Activated CD4-positive, alpha-beta T cell treated with anti-CD3 and anti-CD28 coated beads for 24 hours (primary cell): ENCODE data around the gene ADAMTS17.
A peak's percentile ranks its signal among the peaks of the same experiment; 100 is the strongest.
"Not testable (repeated sequence)": the region's sequence is repeated elsewhere in the genome, so short reads cannot be mapped to it uniquely, and the experiment has no call there.

Experiments
- DNase-seq, 2 donors: peaks; one replicate each; pipeline ENCODE4 v3.0.0-alpha.2; 2020; ENCODE audit warnings: low read depth in 2 of 2

Gene ADAMTS17

GRCh38 chr15:99955532-99955931 lies 386.2 kb downstream of the ADAMTS17 start:
- DNase-seq = no peak

GRCh38 chr15:99955181-99955525 lies 386.6 kb downstream of the ADAMTS17 start:
- DNase-seq = no peak

- no peak for DNase-seq
Measured at GRCh38 chr15:99954361-99955180, 387.2 kb downstream of the ADAMTS17 start.

- DNase-seq = no peak
Measured at GRCh38 chr15:99953886-99954285, 387.9 kb downstream of the ADAMTS17 start.

DNA sequence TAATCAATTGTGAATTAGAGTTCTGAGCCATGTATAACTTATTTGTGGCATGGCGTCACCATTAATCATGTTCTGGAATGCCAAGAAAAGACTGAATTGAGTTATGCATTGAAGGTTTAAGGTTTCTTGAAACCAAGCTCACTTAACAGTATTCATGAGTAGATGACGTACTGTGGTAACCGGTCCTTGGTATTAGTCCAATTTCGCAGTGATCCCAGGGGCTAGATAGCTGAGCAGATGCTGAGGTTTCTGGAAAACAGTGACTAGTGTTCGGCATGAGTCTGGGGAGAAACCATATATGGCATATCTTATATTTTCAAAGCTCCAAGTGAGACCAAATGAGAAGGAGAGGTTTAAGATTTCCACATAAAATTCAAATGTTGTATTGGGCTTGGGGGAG lies 390.3 kb downstream of the ADAMTS17 start:
- no peak for DNase-seq

DNA sequence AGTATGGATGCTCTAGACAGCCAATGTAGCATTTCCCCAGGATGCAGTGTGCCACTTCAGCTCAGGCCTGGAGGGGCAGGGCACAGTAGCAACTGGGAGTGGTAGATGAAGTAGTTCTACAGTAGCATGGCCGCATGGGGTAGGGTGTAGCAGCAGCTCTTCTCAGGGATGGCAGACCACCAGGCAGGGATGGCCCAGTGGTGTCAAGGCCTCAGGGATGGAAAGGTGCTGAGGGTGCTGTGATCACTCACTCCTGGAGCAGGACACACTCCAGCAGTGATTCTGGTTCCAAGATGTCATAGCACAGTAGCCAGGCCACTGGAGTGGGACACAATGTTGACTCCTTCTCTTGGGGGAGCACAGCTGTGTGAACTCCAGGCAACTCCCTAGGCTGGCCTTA lies 397.6 kb downstream of the ADAMTS17 start:
- no peak for DNase-seq

GRCh38 chr15:99943466-99943865 lies 398.3 kb downstream of the ADAMTS17 start:
- no peak for DNase-seq

DNA sequence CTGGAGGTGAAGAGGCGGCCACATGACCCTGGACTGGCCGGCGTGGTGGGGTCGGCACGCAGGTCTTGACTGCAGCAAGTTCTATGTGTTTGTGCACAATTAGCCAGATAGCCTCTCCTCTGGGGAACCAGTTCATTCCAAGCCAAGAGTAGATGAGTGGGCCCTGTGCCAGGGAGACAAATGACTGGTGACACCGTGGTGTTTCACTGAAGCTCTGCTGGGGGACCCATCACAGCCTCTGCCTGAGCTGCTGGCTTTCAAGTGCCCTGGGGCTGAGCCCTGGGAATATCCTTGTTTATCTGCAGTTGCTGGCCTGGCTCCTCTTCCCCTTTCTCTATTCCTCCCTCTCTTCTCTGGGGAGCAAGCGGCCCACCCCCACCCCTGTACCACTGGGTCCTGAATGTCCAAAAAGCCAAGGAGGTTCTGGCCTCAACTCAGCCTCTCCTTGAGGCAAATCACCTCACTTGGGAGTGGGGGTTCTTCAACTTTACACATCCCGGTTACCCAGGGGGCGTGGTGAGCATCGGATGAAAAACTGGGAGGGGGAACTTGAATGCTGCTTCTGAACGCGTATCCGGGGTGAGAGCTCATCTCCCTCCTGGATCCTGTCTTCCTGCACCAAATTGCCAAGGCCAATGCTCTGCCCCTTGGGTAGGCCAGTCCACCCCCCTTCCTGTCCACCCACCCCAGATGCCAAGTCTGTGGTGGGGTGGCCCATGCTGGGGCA lies 408.9 kb downstream of the ADAMTS17 start:
- DNase-seq = no peak

- DNase-seq = no peak
Measured at GRCh38 chr15:99931703-99932603, 409.8 kb downstream of the ADAMTS17 start.

DNA sequence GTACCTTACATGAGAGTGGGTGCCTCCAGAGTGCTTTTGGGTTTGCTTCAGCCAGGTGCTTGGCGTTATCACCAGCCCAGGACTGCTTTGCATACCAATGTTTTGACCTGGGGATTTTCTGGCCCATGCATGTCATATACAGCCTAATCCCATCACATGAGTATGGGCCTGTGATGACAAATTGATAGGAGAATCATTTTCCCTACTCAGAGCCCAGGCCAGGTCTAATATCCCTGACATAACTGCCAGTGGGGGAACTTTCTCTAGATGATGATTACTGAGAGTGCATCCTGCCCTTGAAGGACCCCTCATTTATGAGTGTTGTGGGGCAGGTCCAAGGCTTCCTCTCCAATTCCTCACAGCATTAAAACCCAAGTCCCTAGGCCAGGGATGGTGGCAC lies 411.1 kb downstream of the ADAMTS17 start:
- DNase-seq = no peak

DNA sequence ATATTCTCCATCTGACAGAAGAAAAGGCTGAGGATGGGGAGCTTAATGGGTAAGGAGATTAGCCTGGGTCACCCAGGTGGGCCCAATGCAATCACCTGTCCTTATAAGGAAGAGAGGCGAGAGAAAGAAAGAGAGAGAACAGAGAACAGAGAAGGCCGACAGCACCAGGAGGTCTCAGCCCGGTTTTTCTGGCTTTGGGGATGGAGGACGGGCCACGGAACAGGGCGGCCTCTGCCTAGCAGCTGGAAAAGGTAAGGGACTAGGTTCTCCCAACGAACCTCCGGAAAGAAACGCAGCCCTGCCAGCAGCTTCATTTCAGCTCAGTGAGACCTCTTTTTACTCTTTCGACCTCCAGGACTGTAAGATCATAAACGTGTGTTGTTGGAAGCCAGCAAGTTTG lies 412.5 kb downstream of the ADAMTS17 start:
- no peak for DNase-seq

- DNase-seq = peak; percentile 78 to 81
Measured at GRCh38 chr15:99928429-99928981, 413.3 kb downstream of the ADAMTS17 start.

DNA sequence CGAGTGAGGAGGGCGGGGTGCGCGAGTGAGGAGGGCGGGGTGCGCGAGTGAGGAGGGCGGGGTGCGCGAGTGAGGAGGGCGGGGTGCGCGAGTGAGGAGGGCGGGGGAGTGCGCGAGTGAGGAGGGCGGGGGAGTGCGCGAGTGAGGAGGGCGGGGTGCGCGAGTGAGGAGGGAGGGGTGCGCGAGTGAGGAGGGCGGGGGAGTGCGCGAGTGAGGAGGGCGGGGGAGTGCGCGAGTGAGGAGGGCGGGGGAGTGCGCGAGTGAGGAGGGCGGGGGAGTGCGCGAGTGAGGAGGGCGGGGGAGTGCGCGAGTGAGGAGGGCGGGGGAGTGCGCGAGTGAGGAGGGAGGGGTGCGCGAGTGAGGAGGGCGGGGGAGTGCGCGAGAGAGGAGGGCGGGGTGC lies 415.2 kb downstream of the ADAMTS17 start:
- not testable (repeated sequence) for DNase-seq

DNA sequence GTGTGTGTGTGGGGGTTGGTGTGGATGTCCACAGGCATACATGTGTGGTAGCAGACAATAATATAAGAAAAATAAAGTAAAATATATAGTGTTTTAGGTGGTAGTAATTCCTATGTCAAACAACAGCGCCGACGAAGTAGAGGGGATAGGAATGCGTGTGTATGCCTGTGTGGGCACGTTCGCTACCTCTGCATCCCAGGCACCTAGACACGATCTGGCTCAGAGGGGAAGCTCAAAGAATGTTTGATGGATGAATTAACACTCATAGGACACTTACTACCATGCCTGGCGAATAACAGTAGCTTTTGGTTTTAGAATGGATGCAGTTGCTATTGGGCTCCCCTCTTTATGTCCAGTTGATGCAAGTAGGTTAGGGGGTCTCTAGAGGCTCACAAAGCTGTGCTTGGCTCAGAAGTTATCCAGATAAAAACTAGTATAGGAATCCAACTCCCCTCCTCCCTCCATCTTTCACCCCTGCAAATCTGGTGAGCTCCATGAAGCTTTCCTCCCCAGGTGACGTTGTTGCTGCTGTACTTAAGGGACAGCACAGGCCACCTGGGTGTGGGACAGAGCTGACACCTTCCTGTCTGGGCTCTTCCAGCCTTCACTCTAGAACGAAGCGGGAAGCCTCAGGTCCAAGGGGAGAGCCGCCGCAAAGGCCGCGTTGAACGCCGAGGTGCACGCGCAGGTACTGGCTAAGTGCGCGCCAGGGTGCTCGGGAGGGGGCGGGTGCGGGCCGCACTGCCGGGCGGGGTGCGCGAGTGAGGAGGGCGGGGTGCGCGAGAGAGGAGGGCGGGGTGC lies 415.9 kb downstream of the ADAMTS17 start:
- DNase-seq = peak; percentile 41 to 52

DNA sequence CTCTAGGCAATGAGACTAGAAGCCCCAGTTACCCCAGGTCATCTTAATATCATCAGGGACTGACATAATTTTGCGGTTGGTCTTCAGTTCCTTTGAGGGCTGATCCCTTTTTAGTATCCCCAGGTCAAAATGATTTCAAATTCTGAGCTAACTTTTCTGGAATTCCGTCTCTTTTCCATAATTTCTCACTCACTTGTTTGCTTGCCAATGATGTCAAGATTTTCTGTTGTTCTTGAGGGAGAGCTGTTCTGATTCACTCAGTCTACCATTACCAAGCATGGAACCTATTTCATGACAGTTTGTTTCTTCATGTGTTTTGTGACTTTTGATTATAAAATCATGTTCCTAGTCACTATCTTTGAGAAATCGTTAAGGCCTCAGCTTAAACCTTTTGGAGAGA lies 418.1 kb downstream of the ADAMTS17 start:
- DNase-seq = no peak
